Liver (tissue), 9 donors: ENCODE results near the gene MGAT5. TPM values are rescaled to one million over a fixed set of nuclear protein-coding genes. Genes with fewer than 3 reads are reported as not detected.

Source experiments
- DNase-seq: peaks from one replicate; pipeline ENCODE4 v3.0.0-alpha.2; 2017; ENCODE audit warnings: low spot score
- H3K27ac ChIP-seq, 2 donors: one replicate each; pipeline ENCODE4 v1.7.0; 2013; ENCODE audit warnings: inconsistent platforms in 2 of 2, low read length in 2 of 2, control low read depth in 1 of 2, low read depth in 1 of 2, mild to moderate bottlenecking in 1 of 2
- H3K27me3 ChIP-seq, 4 donors: one replicate each; pipeline versions ENCODE4 v1.6.1 to v1.7.0; 2013; ENCODE audit warnings: low read length in 3 of 4, inconsistent platforms in 1 of 4, mild to moderate bottlenecking in 1 of 4, moderate library complexity in 1 of 4; ENCODE audit not compliant: control insufficient read depth in 4 of 4, insufficient read depth in 4 of 4
- H3K36me3 ChIP-seq, 4 donors: one replicate each; pipeline versions ENCODE4 v1.6.1 to v1.7.0; 2013; ENCODE audit warnings: low read length in 3 of 4, mild to moderate bottlenecking in 3 of 4, low read depth in 1 of 4, moderate library complexity in 1 of 4; ENCODE audit not compliant: control insufficient read depth in 4 of 4, insufficient read depth in 3 of 4
- H3K4me1 ChIP-seq, 4 donors: one replicate each; pipeline versions ENCODE4 v1.6.1 to v1.7.0; 2013; ENCODE audit warnings: low read length in 3 of 4, mild to moderate bottlenecking in 3 of 4, moderate library complexity in 1 of 4; ENCODE audit not compliant: control insufficient read depth in 4 of 4, insufficient read depth in 4 of 4
- H3K4me3 ChIP-seq, 3 donors: one replicate each; pipeline versions ENCODE4 v1.6.1 to v1.7.0; 2013; ENCODE audit warnings: low read length in 3 of 3, control low read depth in 1 of 3, low read depth in 1 of 3, mild to moderate bottlenecking in 1 of 3
- H3K9ac ChIP-seq, 2 donors: one replicate each; pipeline ENCODE4 v1.7.0; 2013; ENCODE audit warnings: low read length in 2 of 2, mild to moderate bottlenecking in 2 of 2, moderate library complexity in 2 of 2, control low read depth in 1 of 2, low read depth in 1 of 2
- H3K9me3 ChIP-seq, 4 donors: one replicate each; pipeline versions ENCODE4 v1.6.1 to v1.7.0; 2013; ENCODE audit warnings: low read length in 3 of 4; ENCODE audit not compliant: control insufficient read depth in 4 of 4
- ATF3 ChIP-seq: IDR thresholded peaks from 2 replicates; pipeline ENCODE4 v1.6.1; 2016; ENCODE audit warnings: antibody characterized with exemption
- CTCF ChIP-seq: fragments of 150-350 bp; IDR thresholded peaks from 2 replicates; pipeline ENCODE4 v1.5.1; 2017; ENCODE audit warnings: improper control_type of control experiment, low read depth, low read length; ENCODE audit not compliant: missing input control
- EGR1 ChIP-seq, 2 donors: IDR thresholded peaks; 2 replicates each; pipeline ENCODE4 v1.6.1; 2016 to 2018; ENCODE audit warnings: antibody characterized with exemption in 2 of 2, low read depth in 2 of 2
- FOXA1 ChIP-seq: IDR thresholded peaks from 2 replicates; pipeline ENCODE4 v1.6.1; 2016; ENCODE audit warnings: antibody characterized with exemption
- FOXA2 ChIP-seq: IDR thresholded peaks from 2 replicates; pipeline ENCODE4 v1.6.1; 2016; ENCODE audit warnings: antibody characterized with exemption
- GABPA ChIP-seq, 2 donors: IDR thresholded peaks in 1 of 2; conservative IDR thresholded peaks in 1 of 2; 2 replicates each; pipeline ENCODE4 v1.6.1; 2016; ENCODE audit warnings: antibody characterized with exemption in 2 of 2, mild to moderate bottlenecking in 1 of 2, moderate library complexity in 1 of 2
- HNF4A ChIP-seq, 2 donors: conservative IDR thresholded peaks; 2 replicates each; pipeline ENCODE4 v1.6.1; 2016; ENCODE audit warnings: antibody characterized with exemption in 2 of 2, mild to moderate bottlenecking in 2 of 2
- HNF4G ChIP-seq: IDR thresholded peaks from 2 replicates; pipeline ENCODE4 v1.6.1; 2016; ENCODE audit warnings: antibody characterized with exemption
- JUND ChIP-seq, 2 donors: IDR thresholded peaks; 2 replicates each; pipeline ENCODE4 v1.6.1; 2016; ENCODE audit warnings: antibody characterized with exemption in 2 of 2
- MAX ChIP-seq: IDR thresholded peaks from 2 replicates; pipeline ENCODE4 v1.6.1; 2016; ENCODE audit warnings: antibody characterized with exemption
- NR2F2 ChIP-seq: IDR thresholded peaks from 2 replicates; pipeline ENCODE4 v1.6.1; 2016; ENCODE audit warnings: antibody characterized with exemption
- RAD21 ChIP-seq, 2 donors: IDR thresholded peaks; 2 replicates each; pipeline ENCODE4 v1.6.1; 2016; ENCODE audit warnings: antibody characterized with exemption in 2 of 2, mild to moderate bottlenecking in 2 of 2
- REST ChIP-seq: IDR thresholded peaks from 2 replicates; pipeline ENCODE4 v1.6.1; 2016; ENCODE audit warnings: antibody characterized with exemption, mild to moderate bottlenecking
- RXRA ChIP-seq, 2 donors: IDR thresholded peaks; 2 replicates each; pipeline ENCODE4 v1.6.1; 2017 to 2018; ENCODE audit warnings: antibody characterized with exemption in 2 of 2, mild to moderate bottlenecking in 1 of 2
- SP1 ChIP-seq: IDR thresholded peaks from 2 replicates; pipeline ENCODE4 v1.6.1; 2018; ENCODE audit warnings: antibody characterized with exemption, mild to moderate bottlenecking
- TAF1 ChIP-seq: conservative IDR thresholded peaks from 2 replicates; pipeline ENCODE4 v1.6.1; 2016; ENCODE audit warnings: antibody characterized with exemption, mild to moderate bottlenecking
- YY1 ChIP-seq: IDR thresholded peaks from 2 replicates; pipeline ENCODE4 v1.6.1; 2016; ENCODE audit warnings: antibody characterized with exemption, mild to moderate bottlenecking
- ZBTB33 ChIP-seq: IDR thresholded peaks from 2 replicates; pipeline ENCODE4 v1.6.1; 2016; ENCODE audit warnings: antibody characterized with exemption
- WGBS: extraction: QIAGEN DNeasy Blood & Tissue Kit; methylation state at CpG from one replicate; pipeline ENCODE4 v1.1.7; 2013; 5-methylcytosine and 5-hydroxymethylcytosine counted together
- polyA plus RNA-seq, 2 donors: library from polyadenylated mRNA; stranded (reverse) in 1 of 2; unstranded in 1 of 2; fragments of 200-250 nt in 1 of 2; fragments of >200 nt in 1 of 2; fragmentation: Nextera tagmentation in 1 of 2; extraction: Ambion mirVana in 1 of 2; gene quantifications; one replicate each; pipeline versions ENCODE4 v1.2.1 to v1.2.3, GENCODE V29; 2013 to 2015
- total RNA-seq, 2 donors: library from RNA; depleted of rRNA; stranded (reverse); fragments of >200 nt; gene quantifications; one replicate each; pipeline ENCODE4 v1.2.3, GENCODE V29; 2014
- donor health status: healthy.
- donor health status: healthy.
- donor health status: healthy.
- donor health status: healthy.
- donor health status: healthy.

MGAT5 gene
- total and polyA plus RNA-seq, 4 donors: 1.8 to 12.7 (median 5.6) TPM

GRCh38 chr2:134335601-134336000 lies 81.7 kb downstream of the MGAT5 start:
- DNase-seq: no peak
- WGBS: 42% methylated on average over 1 of the region's 1 CpG
- no peak for TF ChIP-seq RXRA (IDR thresholded peaks at IDR 0.05)
- TF ChIP-seq JUND (IDR thresholded peaks at IDR 0.05): no peak
- TF ChIP-seq TAF1: no peak
- no peak for TF ChIP-seq MAX
- no peak for TF ChIP-seq HNF4A (conservative IDR thresholded peaks at IDR 0.05)
- TF ChIP-seq FOXA1: no peak
- no peak for TF ChIP-seq GABPA (IDR thresholded peaks at IDR 0.05 in 1 of 2, conservative IDR thresholded peaks at IDR 0.05 in 1 of 2)
- TF ChIP-seq ZBTB33: no peak
- no peak for TF ChIP-seq FOXA2
- TF ChIP-seq YY1: no peak
- TF ChIP-seq RAD21 (IDR thresholded peaks at IDR 0.05): no peak
- no peak for TF ChIP-seq HNF4G
- TF ChIP-seq REST: no peak
- TF ChIP-seq ATF3: no peak
- no peak for TF ChIP-seq SP1
- TF ChIP-seq EGR1 (IDR thresholded peaks at IDR 0.05; ENCODE audit: low read depth in 2 of 2): no peak
- TF ChIP-seq CTCF: no peak
- TF ChIP-seq NR2F2: no peak
- no peaks in the 10 kb centered on the region for H3K27me3 ChIP-seq
- no peaks in the 10 kb centered on the region for H3K9me3 ChIP-seq
- no peak overlapping the region for H3K9ac ChIP-seq
- H3K4me1 ChIP-seq: no peaks in the 10 kb centered on the region
- H3K4me3 ChIP-seq: no peak overlapping the region
- H3K27ac ChIP-seq: no peak overlapping the region
- H3K36me3 ChIP-seq: no peaks in the 10 kb centered on the region

GRCh38 chr2:134336352-134336751 lies 82.5 kb downstream of the MGAT5 start:
- no peak overlapping the region for H3K9ac ChIP-seq
- no peaks in the 10 kb centered on the region for H3K27me3 ChIP-seq
- WGBS: 71% methylated on average over 4 of the region's 4 CpGs
- H3K36me3 ChIP-seq: no peaks in the 10 kb centered on the region
- no peak overlapping the region for H3K4me3 ChIP-seq
- H3K9me3 ChIP-seq: no peaks in the 10 kb centered on the region
- no peak overlapping the region for H3K27ac ChIP-seq
- TF ChIP-seq HNF4G: no peak
- TF ChIP-seq YY1: no peak
- no peak for TF ChIP-seq FOXA1
- H3K4me1 ChIP-seq: no peaks in the 10 kb centered on the region
- no peak for DNase-seq
